ENCODE data around the gene DAGLA.

DAGLA gene

DNA sequence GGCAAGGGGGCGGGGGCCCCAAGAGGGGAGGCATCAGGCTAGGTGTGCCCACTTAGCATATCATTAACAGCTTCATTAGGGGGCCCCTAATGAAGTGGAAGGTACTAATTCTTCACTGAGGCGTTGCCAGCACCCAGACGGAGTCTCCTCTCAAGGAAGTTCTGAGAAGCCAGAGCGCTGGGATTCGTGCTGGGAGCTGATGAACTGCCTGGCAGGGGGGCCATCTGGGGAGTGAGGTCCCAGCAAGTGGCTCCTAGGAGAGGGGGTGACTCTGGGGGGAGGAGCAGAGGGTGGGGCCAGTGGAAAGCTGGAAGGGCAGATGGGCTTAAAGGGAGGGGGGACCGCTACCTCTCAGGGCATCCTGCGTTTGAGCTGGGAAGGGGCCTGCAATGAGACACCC, 29.8 kb downstream of the DAGLA start:
- no peak for DNase-seq

- no peak for DNase-seq
Measured at GRCh38 chr11:61711037-61711436, 30.8 kb downstream of the DAGLA start.

DNA sequence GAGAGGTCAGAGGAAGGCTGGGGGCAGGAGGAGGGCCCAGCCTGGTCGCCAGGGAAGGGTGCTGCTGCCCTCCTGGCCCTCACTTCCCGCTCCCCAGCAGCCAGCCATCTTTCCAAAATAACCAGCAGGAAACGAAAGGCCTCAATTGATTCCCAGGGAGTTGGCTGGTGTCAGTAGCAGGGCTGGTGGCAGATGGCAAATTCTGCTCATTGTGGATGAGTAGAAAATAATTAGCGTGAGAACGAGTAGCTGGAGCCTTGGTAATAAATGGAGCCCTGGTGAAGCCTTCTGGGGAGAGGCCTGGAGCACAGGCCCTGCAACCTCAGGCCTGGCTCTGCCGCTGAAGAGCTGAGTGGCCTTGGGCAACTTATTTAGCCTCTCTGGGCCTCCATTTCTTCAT, 31.3 kb downstream of the DAGLA start:
- DNase-seq = no peak

DNA sequence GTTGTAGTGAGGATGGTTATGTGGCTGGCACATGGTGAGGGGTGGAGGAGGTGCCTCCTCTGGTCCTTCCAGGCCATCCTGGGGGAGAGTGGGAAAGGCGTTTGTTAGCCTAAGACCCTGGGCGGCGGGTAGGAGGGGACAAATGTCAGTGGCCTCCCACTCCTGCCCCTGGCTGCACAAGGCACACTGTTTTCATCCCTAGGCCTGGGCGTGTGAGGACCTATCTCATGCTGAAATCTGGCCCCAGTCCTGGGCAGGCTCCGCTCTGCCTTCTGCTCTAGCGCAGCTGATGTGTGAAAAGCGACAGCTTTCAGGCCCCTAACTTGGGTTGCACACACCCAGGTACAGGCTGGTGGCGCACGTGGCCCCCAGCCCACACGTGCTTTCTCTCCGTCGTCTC, 32.1 kb downstream of the DAGLA start:
- no peak for DNase-seq

DNA sequence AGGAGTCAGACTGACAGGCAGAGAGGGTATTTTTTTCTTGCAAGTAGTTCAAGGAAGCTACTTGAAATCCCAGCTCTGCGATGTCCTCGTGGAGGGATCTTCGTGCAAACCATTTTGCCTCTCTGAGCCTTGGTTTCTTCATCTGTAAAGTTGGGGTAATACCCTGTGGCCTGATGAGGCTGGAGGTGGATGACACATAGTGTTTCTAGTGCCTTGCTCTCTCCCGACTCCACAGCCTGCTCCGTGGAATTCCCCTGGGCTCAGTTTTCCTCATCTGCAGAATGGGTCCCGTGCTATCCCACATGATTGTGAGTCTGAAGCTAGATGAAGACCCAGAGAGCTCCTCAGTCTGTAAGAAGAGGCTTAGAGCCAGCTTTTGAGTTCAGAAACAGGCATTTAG, 32.7 kb downstream of the DAGLA start:
- DNase-seq = peak in 1 of 2 donors; percentile 64

- DNase-seq = no peak
Measured at GRCh38 chr11:61713464-61713863, 33.3 kb downstream of the DAGLA start.

GRCh38 chr11:61713906-61714305, 33.7 kb downstream of the DAGLA start:
- no peak for DNase-seq

DNA sequence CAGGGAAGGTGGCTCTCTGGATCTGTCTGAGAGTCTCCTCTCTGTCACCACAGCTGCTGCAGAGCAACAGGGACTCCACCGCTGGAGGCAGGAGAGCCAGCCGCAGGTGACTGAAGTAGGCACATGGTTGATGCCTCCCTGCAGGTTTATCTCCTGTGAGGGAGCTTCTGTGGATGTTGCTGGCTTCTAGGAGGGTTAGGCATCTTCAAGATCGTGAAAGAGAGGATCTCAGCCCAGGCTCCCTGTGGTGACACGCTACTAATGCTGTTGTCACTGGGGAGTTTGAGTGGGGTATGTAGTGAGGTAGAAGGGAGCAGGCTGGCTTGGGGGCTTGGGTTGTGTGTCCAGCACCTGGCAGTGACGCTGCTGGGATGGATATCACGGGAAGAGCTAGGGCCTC, 34.1 kb downstream of the DAGLA start:
- no peak for DNase-seq

- no peak for DNase-seq
Measured at GRCh38 chr11:61714916-61715315, 34.7 kb downstream of the DAGLA start.

GRCh38 chr11:61715867-61716266, 35.7 kb downstream of the DAGLA start:
- peak; percentile 63 to 73 for DNase-seq

- DNase-seq = peak; percentile 59 to 79
Measured at GRCh38 chr11:61716478-61717285, 36.5 kb downstream of the DAGLA start.

DNA sequence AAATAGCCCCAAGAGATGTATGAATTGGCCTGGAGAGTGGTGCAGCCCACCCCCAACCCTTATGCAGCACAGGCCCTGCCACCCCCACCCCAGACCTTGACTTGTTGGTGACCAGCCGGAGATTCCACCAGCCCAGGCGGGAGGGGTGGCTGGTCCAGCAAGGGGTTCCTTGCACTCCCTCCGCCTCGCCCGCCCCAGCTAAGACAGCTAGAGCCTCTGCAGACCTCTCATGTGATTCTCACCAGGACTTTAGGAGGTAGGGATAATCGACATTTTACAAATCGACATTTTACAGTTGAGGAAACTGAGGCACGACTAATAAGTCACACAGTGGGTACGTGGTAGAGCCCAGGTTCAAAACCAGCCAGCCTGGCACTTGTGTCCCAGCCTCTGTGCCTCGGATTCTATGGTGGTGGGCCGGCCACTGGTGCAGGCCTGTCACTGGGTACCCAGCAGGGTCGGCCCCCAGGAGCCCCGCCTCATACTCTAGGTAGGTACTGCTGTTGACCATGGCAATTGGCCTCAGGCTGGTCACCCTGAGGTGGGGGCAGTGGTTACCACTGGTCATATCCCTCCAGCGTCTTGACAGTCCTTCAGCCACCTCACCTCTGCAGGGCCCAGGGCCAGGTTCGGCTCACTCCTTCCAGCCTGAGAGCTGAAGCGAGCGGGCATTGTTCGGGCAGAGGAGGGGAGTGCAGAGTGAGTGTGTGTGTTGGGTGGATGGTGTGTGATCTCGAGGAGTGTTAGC, 37.3 kb downstream of the DAGLA start:
- DNase-seq = no peak

DNA sequence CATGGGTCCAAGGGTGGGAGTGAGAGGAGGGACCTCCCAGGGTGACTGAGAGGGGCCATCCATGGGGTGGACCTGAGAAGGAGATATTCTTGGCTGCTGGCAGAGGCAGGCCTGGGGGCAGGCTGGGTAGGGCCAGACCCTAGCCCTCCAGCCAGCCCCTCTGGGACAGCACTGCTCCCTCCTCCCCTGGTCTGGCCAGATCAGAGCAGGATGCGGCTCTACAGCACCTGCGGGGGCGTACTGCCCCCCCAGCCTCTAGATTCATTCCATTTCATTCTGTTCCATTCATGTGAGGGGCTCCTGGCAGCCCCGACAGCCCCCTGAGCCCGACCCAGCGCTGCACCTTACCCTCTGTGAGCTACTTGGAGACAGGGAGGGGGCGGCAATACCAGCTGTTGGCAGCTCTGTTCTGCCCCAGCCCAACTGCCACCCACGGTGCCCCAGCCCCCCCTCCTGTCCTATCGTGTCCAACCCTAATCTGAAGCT, 37.9 kb downstream of the DAGLA start:
- DNase-seq = no peak

- DNase-seq = no peak
Measured at GRCh38 chr11:61718621-61719302, 38.6 kb downstream of the DAGLA start.

DNA sequence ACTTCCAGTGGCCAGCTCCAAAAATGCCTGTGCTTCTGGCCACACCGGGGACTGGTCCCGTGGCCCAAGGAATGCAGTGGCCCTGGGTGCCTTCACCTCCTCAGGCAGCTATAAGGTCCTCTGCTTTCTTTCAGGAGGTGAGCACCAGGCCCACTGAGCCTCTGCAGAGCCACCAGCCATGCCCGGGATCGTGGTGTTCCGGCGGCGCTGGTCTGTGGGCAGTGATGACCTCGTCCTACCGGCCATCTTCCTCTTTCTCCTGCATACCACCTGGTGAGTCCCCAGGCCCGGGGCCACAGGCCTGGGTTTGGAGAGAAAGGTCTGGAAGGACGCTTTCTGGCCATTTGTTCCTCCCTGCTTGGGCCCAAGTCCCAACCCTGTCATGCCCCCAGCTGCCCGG, 39.8 kb downstream of the DAGLA start:
- DNase-seq = peak in 1 of 2 donors; percentile 30

DNA sequence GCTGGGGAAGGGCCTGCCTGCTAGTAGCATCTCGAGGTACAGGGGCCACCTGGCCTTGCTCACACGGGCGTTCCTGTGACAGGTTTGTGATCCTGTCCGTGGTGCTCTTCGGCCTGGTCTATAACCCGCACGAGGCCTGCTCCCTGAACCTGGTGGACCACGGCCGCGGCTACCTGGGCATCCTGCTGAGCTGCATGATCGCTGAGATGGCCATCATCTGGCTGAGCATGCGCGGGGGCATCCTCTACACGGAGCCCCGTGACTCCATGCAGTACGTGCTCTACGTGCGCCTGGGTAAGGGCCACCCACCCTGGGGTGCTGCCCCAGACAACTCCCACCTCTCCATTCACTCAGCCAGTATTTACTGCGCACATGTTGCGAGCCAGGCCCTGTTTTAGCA, 40.4 kb downstream of the DAGLA start:
- DNase-seq = no peak

DNA sequence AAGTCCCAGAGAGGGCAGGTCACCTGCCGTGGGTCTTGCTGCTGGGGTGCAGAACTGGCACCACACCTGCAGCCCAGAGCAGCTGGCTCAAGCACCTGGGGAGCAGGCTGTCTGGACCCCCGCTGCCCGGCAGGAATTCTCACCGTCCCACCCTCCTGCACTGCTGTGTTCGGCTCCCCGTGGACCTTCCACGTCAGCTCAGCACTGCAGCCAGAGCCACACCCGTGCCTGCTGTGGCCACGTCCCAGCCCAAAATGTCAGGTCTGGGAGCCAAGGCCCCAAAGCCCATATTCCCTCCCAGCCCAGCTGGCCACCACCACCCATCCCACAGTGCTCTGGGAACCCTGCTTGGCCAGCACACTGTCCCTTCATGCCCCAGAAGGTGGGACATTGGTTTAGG, 44.2 kb downstream of the DAGLA start:
- no peak for DNase-seq

- DNase-seq = no peak
Measured at GRCh38 chr11:61725781-61726231, 45.6 kb downstream of the DAGLA start.

- no peak for DNase-seq
Measured at GRCh38 chr11:61726775-61727174, 46.6 kb downstream of the DAGLA start.

DNA sequence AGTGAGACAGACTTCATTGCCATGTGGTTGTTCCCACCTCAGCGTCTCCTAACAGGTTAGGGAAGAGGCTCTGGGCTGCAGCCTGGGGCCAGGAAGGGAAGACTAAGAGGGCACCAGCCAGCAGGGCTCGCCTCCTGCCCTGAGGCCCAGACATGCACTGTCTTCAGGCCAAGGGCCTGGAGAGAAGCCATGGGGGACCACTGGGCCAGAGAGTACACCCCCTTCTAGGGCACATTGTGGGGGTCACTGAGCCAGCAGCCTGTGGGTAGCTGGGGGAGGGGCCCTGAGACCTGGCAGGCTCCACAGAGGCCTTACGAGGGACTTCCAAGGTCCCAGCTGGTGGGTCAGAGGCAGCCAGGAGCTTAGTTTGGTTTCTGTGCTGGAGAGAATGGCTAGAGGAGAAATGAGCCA, 47.2 kb downstream of the DAGLA start:
- DNase-seq = no peak

- DNase-seq = no peak
Measured at GRCh38 chr11:61728066-61728939, 48.1 kb downstream of the DAGLA start.

GRCh38 chr11:61728940-61729219, 48.7 kb downstream of the DAGLA start:
- no peak for DNase-seq
